ENCODE results near the gene CKAP4.

The CKAP4 gene

DNA sequence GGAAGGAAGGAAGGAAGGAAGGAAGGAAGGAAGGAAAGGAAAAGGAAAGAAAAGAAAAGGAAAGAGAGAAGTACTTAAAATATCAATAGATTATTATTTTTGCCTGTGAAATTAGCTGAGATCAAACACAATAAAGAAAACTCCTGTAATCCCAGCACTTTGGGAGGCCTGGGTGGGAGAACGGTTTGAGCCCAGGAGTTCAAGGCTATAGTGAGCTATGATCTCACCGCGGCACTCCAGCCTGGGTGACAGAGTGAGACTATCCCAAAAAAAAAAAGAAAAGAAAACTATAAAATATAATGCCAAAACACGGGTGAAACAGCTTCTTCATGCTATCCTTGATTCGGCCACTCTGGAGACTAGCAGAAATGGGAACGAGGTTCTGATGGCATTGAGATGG lies 26.2 kb upstream of the CKAP4 start:
- DNase-seq (ENCODE audit: low read depth in 2 of 2), result no peak

DNA sequence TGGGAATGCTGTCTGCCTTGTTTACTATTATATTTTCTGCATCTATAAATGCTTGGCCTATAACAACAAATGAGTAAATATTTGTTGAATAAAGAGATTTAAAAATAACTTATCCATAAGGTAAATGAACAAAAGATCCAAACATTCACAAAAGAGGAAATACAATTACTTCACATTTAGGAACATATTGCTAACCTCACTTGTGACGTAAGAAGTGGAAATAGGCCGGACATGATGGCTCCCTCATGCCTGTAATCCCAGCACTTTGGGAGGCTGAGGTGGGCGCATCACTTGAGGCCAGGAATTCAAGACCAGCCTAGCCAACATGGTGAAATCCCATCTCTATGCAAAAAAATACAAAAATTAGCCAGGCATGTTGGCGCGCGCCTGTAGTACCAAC lies 25.7 kb upstream of the CKAP4 start:
- DNase-seq (ENCODE audit: low read depth in 2 of 2), result no peak

DNA sequence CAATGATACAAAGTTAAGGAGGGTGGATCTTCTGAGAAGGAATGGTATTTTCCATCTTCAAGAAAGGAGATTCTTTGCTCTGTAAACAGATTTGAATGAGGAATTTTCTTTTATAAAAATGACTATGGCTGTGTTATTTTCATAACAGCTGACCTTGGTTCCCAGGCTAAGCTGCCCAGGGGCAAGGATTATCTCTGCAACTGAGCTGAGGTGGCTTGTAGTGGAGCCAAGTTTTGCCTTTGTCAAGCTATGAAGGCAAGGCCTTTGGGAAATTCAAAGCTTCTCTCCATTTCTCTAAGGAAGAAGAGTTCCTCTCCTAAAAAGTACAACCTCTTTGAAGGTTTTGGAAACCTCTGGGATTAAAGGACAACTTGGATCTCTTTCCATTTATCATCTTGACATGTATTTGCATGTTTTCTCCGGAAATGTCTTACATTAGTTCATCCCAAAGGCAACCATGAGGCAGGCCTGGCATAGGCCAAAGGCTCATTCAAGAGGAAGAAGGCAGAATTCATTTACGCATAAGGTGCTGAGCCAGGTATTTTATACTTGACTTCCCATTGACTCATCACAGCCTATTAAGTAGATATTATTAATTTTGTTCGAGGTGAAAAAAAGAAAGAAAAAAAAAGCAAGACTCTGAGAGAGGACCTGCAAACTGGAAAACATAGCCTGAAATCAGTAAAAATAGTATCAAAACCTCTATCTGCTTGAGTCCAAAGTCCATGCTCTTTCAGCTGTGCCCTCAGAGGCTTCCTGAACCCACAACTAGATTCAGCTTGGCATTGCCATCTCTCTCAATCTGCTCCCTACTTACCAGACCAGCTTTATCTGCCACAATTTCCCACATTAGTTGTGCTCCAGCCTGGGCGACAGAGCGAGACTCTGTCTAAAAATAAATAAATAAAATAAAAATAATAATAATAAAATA lies 24.0 kb upstream of the CKAP4 start:
- no peak for DNase-seq (ENCODE audit: low read depth in 2 of 2)

DNA sequence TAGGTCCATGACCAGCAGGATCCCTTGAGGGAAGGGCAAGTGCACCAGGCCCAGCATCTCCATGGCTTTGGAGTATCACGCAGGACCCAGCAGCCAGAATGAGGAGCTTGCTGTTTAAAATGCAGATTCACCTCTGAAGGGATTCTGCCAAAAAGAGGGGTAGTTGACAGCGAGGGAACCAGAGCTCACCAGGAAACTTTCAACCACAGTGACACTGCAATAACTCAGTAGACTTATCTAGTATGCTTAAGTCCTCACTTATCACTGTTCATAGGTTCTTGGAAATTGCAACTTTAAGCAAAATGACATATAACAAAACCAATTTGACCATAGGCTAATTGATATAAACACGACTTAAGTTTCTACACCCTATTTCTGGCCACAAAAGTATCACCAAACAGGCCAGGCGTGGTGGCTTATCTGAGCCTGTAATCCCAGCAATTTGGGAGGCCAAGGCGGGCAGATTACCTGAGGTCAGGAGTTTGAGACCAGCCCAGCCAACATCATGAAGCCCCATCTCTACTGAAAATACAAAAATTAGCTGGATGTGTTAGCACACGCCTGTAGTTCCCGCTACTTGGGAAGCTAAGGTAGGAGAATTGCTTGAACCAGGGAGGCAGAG lies 21.4 kb upstream of the CKAP4 start:
- DNase-seq (ENCODE audit: low read depth in 2 of 2), result no peak

DNA sequence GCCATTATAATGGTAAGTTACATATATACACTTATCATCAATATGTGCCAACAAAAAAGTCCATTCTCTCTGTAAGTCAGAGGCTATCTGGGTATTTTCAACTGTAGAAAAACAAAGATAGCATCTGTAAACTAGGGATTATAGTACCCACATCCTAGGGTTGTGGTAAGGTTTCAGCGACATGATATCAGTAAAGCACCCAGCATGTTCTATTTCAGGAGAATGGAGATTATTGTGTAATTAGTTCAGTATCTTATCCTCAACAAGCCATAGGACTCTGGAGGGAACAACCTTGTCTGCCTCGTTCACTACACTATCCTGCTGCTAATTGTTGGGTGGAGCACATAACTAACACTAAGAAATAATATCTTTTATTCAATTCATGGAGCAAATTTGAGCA lies 19.7 kb upstream of the CKAP4 start:
- no peak for DNase-seq (ENCODE audit: low read depth in 2 of 2)

DNA sequence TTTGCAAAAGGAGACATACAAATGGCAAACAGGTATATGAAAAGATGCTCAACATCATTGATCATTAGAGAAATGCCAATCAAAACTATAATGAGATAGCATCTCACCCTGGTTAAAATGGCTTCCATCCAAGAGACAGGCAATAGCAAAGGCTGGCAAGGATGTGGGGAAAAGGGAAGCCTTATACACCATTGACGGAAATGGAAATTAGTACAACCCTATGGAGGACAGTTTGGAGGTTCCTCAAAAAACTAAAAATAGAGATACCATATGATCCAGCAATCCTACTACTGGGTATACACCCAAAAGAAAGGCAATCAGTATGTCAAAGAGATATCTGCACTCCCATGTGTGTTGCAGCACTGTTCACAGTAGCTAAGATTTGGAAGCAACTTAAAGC lies 17.3 kb upstream of the CKAP4 start:
- DNase-seq (ENCODE audit: low read depth in 2 of 2), result no peak

DNA sequence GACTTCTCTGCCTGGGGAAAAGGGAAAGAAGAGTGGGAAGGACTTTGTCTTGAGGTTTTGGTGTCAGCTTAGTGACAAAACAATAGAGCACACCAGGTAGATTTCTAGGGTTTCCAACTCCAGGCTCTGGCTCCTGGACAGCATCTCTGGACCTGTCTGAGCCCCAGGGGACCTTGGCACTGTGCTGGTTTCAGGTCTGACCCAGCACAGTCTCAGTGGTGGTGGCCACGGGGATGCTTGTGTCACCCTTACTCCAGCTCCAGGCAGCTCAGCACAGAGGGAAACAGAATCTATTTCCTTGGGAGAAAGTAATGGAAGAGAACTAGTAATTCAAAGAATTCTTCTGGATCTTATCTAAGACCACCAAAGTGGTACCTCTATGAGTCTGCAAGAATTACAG lies 11.1 kb upstream of the CKAP4 start:
- no peak for DNase-seq (ENCODE audit: low read depth in 2 of 2)

DNA sequence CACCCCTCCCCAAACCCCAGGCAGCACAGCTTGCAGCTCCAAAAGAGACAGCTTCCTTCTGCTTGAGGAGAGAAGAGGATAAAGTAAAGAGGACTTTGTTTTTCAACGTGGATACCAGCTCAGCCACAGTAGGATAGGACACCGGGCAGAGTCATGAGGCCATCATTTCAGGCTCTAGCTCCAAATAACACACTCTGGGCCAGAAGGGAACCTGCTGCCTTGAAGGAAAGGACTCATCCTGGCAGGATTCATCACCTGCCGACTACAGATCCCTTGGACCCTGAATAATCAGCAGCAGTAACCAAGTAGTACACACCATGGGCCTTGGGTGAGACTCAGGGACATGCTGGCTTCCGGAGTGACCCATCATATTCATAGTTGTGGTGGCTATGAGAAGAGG lies 10.4 kb upstream of the CKAP4 start:
- DNase-seq (ENCODE audit: low read depth in 2 of 2), result no peak

DNA sequence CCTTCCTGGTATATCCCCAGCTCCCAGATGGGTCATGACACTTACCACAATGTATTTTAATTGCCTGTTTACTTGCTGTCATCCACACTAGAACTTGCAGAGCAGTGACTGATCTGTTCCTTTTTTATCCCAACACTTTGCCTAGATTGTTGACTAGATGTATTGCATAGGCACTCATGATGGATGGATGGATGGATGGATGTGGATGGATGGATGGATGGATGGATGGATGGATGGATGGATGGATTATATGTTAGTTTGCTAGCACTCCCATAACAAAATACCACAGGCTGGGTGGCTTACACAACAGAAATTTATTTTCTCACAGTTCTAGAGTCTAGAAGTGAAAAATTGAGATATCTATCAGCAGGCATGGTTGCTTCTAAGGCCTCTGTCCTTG lies 8.7 kb upstream of the CKAP4 start:
- DNase-seq (ENCODE audit: low read depth in 2 of 2), result no peak

DNA sequence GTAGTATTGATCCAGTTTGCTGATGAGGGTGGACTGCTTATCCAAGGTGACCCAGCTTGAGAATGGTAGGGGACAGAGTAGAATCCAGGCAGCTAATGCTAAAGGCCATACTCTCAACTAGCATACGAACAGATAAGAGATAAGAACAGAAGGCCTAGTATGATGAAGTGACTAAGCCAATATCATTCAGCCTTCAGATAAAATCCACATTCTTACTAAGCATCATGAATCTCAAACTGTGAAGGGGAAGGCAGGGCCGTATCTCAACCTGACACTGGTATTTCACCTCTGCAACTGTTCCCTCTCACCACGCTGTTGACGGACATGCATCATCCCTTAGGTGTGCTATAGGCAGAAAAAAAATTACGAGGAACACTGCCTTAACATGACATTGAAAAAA lies 8.1 kb upstream of the CKAP4 start:
- DNase-seq (ENCODE audit: low read depth in 2 of 2), result no peak

DNA sequence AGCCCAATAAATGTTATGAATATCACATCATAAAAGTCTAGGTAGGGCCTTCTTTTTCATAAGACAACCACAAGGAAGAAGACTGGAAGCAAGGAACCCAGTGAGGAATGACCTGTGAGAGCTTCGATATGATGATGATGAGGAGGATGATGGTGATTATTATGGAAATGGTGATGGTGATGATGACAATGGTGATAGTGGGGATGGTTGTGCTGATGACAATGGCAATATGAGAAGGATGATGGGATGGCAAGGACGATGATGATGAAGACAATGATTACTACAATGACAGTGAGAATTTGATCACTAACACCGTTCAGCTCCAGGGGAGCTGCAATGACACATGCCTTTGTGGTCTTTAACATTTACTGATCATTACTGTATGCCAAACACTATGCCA lies 7.7 kb upstream of the CKAP4 start:
- no peak for DNase-seq (ENCODE audit: low read depth in 2 of 2)

DNA sequence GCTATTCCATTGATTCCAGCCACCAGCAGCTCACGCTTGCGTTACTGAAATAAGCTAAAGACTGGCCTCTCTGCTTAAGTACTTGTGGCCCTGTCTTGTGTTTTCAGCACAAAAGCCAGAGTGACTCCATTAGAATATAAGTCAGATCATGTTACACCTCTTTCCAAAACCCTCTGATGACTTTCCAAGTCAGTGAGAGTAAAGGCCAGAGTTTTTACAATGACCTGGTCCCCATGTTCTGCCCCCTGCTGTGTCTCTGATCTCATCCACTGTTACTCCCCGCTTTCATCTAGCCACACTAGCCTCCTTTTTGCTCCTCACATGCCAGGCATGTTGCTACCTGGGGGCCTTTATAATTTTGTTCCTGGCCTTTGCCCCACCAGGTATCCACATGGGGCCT lies 6.9 kb upstream of the CKAP4 start:
- DNase-seq (ENCODE audit: low read depth in 2 of 2), result no peak

DNA sequence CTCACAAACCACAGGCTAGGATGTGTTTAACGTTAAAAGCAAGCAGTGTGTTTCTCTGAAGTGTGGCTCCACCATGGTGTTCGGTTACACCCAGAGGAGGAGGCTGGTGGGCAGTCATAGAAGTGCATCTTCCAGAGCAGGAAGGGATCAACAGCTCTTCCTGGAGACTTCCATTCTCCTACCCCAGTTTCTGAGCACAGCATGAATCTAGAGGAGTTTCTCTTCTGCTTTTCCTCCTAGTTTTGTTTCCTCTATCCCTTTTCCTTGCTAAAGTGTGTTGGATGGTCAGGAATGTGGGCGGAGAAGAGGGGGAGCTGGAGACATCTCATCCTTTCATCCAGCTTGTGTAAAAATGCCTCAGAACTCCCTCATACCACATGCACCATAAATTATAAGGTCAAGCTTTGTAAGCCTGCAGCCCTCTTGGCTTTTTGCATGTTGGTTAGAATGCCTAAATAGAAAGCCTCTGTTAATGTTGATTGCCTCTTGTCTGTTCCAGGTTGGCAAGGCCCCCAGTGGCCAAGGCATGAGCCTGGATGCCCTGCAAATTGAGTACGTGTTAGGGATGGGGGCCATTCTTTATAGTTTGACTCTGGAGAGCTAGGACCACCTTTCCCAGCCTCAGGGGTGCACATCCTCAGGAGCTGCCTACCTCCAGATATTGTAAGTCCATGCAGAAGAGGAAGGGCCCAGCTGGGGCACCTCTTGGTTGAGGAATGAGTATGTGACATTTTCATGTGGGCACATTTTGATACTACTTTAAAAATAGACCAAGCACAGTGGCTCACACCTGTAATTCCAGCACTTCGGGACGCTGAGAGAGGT lies 4.0 kb upstream of the CKAP4 start:
- DNase-seq (ENCODE audit: low read depth in 2 of 2), result no peak

DNA sequence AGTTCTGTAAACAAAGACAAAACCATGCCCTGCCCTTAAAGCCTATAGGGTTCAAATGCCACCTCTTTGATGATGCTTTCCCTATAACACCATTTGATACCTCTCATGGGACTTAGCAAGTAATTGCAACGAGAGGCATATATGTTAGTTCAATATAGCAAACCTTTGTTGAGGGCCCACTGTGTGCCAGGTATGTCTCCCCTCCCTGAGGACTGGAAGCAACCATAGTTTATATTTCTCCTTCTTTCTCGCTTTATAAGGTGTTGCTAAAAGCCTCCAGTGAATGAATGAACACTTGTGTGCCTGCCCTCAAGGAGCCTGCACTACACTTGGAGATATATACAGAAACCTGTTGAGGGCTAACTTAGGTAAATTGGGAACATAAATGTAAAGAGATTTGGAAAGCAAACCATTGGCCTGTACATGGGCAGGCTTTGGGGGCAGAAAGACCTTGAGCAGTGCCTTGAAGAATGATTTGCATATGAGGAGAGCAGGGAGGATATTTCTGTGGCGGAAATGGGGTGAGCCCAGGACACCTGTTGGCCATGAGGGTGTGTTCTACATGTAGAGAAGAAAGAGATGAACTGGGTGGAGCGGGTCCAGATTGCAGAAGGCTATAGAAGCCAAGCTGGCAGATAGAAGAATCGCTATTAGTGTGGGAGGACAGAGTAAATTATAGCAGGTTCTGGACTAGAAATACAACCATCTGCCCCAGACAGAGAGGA lies 1.8 kb upstream of the CKAP4 start:
- no peak for DNase-seq (ENCODE audit: low read depth in 2 of 2)

DNA sequence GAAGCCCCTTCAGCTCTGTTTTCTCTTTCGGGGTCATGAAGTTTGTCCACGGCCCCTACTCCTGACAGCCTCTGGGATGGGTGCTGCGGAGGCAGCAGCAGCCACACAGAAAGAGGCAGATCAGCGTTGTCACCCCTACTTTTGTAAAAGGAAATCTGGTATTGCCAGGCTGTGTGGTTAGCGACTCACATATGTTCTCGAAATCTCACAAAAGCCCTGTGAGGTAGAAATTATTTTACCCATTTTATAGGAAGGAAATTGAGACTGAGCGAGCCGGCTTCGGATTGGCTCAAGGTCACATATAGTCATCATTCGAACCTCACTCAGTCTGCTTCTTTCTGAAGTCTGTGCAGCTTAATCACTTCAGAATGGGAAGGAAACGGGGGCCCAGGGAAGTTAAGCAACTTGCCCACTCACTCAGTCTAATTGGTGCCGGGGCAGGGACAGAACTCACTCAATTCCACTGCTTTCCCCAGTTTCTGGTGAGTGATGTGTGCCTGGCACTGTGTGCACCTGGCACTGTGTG lies 1.1 kb upstream of the CKAP4 start:
- DNase-seq (ENCODE audit: low read depth in 2 of 2), result no peak

DNA sequence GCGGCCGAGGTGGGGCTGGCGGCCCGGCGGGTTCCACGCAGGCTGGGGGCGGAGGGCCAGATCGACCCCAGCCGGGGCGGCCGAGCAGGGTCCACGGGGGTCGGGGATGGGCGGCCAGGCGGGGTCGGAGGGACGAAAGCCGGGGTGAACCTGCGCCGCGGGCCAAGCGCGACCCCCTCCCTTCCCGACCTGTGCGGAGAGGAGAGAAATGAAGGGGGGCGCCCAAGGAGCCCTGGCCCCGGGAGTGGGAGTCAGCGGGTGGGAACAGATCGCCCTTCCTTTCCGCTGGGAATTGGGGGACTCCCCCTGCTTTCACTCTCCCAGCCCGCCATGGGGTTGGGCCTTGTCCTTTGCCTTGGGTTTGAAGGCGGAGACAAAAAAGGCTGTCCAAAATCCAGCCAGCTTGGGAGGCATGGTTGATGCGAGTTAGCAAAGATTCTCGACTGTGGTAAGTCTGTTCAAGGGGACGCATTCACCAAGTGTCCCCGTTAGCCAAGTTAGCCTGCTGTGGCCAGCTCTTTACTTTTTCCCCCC lies 559 bp upstream of the CKAP4 start:
- DNase-seq (ENCODE audit: low read depth in 2 of 2), result no peak

DNA sequence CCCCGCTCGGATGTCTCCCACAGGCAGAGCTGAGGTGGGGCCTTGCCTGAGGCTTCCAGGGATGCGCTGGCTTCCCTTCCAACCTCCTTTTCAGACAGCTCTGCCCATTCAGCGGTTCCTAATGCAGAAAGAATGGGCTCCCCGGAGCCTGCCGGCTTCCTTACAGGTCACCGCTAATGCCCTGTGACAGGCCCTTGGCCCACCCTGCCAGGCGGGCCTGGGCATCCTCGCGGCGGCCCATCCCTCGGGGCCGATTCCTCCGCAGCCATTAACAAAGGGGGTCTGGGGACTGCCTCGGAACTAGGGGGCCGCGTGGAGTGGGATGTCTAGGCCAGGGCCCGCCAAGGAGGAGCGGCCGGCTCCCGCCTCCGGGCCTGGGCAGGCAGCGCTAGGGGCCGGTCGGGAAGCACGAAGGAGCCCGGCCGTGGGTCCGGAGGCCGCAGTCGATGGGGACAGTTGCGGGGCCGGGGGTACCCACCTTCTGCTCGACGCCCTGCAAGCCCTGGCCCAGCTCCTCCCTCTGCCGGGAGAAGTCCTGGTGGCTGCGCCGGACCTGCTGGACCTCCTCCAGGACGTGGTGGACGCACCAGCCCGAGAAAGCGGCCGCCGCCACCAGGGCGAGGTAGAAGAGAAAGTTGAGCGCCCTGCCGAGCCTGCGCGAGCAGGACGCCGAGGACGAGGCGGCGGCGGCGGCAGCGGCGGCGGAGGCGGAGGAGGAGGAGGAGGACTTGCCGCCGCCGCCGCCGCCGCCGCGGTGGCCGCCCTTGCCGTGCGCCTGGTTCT lies 738 bp downstream of the CKAP4 start:
- DNase-seq (ENCODE audit: low read depth in 2 of 2), result no peak

DNA sequence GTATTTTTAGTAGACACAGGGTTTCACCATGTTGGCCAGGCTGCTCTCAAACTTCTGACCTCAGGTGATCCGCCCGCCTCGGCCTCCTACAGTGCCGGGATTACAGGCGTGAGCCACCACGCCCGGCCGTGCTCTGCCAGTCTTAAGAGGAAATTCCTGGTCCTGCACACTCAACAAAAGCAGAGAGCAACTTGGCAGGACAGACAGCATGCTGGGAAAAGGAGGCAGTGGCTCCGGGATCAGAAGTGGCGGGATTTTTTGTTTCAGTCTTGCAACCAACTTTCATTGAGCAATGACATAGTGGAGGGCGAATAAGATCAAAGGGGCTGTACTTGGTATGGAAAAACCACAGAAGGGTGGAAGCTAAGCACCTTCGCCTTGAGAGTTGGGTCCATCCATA lies 2.1 kb downstream of the CKAP4 start:
- no peak for DNase-seq (ENCODE audit: low read depth in 2 of 2)

DNA sequence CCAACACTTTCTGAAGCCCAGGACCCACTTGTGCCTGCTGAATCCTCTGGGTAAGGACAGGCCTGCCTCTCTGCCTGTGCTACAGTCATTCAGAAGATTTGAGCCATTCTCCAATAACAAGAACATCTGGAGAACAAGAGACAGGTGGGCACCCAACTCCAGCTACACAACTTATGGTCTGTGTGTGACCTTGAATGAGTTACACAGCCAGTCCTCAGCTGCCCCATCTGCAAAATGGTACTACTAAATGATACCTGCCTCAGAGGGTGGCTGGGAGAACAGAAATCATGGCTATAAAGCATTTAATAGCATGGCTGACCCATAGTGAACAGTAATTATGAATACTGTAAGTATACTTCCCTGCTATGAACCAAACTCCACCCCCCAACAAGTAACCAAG lies 4.2 kb downstream of the CKAP4 start:
- DNase-seq (ENCODE audit: low read depth in 2 of 2), result no peak

DNA sequence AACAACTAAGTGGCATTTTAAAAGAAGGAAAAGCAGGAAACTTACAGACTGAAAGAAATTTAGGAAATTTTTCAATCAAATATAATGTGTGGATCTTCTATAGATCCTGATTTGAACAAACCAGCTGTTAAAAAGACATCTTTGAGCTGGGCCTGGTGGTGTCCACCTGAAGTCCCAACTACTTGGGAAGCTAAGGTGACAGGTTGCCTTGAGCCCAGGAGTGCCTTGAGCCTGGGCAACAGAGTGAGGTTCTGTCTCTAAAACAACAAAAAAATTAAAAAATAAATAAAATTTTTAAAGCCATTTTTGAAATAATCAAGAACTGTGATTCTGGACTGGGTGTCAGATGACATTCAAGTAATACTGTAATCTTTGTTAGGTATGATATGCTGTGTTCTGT lies 7.0 kb downstream of the CKAP4 start:
- no peak for DNase-seq (ENCODE audit: low read depth in 2 of 2)

DNA sequence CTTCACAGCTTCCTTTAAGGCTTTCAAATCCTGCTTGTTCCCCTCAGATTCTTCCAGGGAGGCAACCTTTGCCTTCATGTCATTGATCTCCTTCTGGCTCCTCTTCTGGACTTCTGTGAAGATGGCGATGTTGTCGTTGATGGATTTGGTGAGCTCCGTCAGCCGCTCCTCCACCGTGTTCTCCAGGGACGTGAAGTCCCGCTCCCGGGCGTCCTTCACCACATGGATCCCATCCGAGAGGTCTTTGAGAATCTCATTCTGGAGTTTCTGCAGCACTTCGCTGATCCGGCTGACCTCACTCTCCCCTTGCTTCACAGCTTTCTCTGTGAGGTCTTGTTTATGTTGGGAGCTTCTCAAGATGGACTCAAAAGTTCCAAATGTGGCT lies 7.9 kb downstream of the CKAP4 start:
- DNase-seq (ENCODE audit: low read depth in 2 of 2), result no peak
